Upper lobe of left lung (tissue), 6 donors: Measurements from ENCODE around the gene SLC1A7. TPM values are rescaled to one million over a fixed set of nuclear protein-coding genes. Genes with fewer than 3 reads are reported as not detected.

Source experiments
- ATAC-seq, 2 donors: fragments of 200-7000 bp; cut with Tn5 transposase; one replicate each; pipeline ENCODE4 v1.9.1; 2022; ENCODE audit warnings: mild to moderate bottlenecking in 2 of 2, moderate library complexity in 2 of 2; ENCODE audit not compliant: low FRiP score in 2 of 2
- DNase-seq, 2 donors: peaks; one replicate each; pipeline ENCODE4 v3.0.0-alpha.2; 2019 to 2020
- H3K27ac ChIP-seq, 4 donors: fragments of 200-600 bp; sonication (generic); one replicate each; pipeline ENCODE4 v1.5.1; 2016 to 2019
- H3K27me3 ChIP-seq, 4 donors: fragments of 200-600 bp; sonication (generic); one replicate each; pipeline ENCODE4 v1.5.1; 2017 to 2019
- H3K36me3 ChIP-seq, 4 donors: fragments of 200-600 bp; sonication (generic); one replicate each; pipeline ENCODE4 v1.5.1; 2016 to 2019
- H3K4me1 ChIP-seq, 4 donors: fragments of 200-600 bp; sonication (generic); one replicate each; pipeline ENCODE4 v1.5.1; 2018 to 2019
- H3K4me3 ChIP-seq, 4 donors: fragments of 200-600 bp; sonication (generic); one replicate each; pipeline ENCODE4 v1.5.1; 2017 to 2019; ENCODE audit warnings: mild to moderate bottlenecking in 2 of 4, moderate library complexity in 1 of 4
- H3K9me3 ChIP-seq, 4 donors: fragments of 200-600 bp; sonication (generic); one replicate each; pipeline ENCODE4 v1.5.1; 2018 to 2019
- EP300 ChIP-seq, 4 donors: sonication (generic); formaldehyde crosslinking; IDR thresholded peaks; one replicate each; pipeline ENCODE4 v1.5.1; 2017; ENCODE audit warnings: antibody characterized with exemption in 4 of 4, control low read depth in 2 of 4
- POLR2A ChIP-seq, 4 donors: fragments of 450-650 bp; IDR thresholded peaks; one replicate each; pipeline ENCODE4 v1.5.1; 2016 to 2017; ENCODE audit warnings: antibody characterized with exemption in 4 of 4, mild to moderate bottlenecking in 2 of 4
- POLR2AphosphoS5 ChIP-seq, 2 donors: sonication (generic); formaldehyde crosslinking; IDR thresholded peaks; one replicate each; pipeline ENCODE4 v1.5.1; 2017; ENCODE audit warnings: antibody characterized with exemption in 2 of 2
- WGBS, 2 donors: methylation state at CpG; one replicate each; pipeline ENCODE4 v1.1.5; 2017 to 2018; 5-methylcytosine and 5-hydroxymethylcytosine counted together
- total RNA-seq, 6 donors: library from RNA; depleted of rRNA in 4 of 6; stranded (reverse); fragments of >200 nt in 4 of 6; gene quantifications; one replicate each; pipeline versions ENCODE4 v1.1.0 to v1.2.1, GENCODE V29; 2016 to 2021
- TF ChIP-seq, protein P1 (sequence below), 6 experiments: fragments of 450-650 bp in 4 of 6; fragments of 200-600 bp in 2 of 6; sonication (generic) in 2 of 6; IDR thresholded peaks; one replicate each; pipeline ENCODE4 v1.5.1; 2016 to 2019; ENCODE audit warnings: antibody characterized with exemption in 6 of 6
- donor health status: DM: no; HTN: no; CAD: no; lungs with moderate emphysema.
- donor health status: DM: no; HTN: yes; CAD: no; lungs with severe emphysema.

SLC1A7 gene
- total RNA-seq, 6 donors from 2014 or later: 0.37 to 1.3 (median 0.77) TPM; not detected in 2

DNA sequence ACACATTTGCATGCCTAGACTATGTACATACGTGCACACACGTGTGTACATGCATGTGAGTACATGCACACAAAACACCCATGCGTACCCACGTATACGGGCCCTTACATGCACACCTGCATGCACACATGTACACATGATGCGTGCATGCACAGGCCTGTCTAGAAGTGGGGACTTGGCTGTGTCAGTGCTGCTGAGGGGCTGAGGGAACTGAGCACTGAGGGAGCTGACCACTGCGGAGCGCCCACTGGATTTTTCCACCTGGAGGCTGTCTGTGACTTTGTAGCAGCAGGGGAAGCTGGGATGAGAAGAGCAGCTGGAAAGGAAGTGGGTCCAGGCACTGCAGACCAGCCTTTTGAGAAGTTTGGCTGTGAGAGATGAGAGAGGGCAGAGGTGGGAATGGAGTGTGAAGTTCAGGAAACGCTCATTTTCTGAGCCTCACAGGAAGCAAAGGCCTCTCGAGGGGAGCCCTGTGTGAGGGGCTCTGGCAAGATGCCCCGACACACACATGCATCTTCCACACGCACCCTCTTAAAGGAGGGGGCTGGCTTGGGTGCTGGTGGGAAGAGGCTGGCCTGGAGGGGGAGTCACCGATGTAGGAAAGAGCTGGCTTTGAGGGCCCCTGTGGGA lies 59.5 kb downstream of the SLC1A7 start:
- 54 to 76% methylated on average over 5 to 13 of the region's 13 CpGs for WGBS, 2 donors
- Histone ChIP-seq H3K4me1 (no peaks in the 10 kb centered on the region), H3K36me3 (no peaks in the 10 kb centered on the region), H3K27me3 (no peaks in the 10 kb centered on the region), H3K9me3 (no peaks in the 10 kb centered on the region), H3K4me3 (no peak overlapping the region), H3K27ac (no peak overlapping the region)
- no peak for DNase-seq
- no peak for TF ChIP-seq EP300 (IDR thresholded peaks at IDR 0.05)
- TF ChIP-seq, protein P1, sequence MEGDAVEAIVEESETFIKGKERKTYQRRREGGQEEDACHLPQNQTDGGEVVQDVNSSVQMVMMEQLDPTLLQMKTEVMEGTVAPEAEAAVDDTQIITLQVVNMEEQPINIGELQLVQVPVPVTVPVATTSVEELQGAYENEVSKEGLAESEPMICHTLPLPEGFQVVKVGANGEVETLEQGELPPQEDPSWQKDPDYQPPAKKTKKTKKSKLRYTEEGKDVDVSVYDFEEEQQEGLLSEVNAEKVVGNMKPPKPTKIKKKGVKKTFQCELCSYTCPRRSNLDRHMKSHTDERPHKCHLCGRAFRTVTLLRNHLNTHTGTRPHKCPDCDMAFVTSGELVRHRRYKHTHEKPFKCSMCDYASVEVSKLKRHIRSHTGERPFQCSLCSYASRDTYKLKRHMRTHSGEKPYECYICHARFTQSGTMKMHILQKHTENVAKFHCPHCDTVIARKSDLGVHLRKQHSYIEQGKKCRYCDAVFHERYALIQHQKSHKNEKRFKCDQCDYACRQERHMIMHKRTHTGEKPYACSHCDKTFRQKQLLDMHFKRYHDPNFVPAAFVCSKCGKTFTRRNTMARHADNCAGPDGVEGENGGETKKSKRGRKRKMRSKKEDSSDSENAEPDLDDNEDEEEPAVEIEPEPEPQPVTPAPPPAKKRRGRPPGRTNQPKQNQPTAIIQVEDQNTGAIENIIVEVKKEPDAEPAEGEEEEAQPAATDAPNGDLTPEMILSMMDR (IDR thresholded peaks at IDR 0.05): no peak
- no peak for TF ChIP-seq POLR2AphosphoS5 (IDR thresholded peaks at IDR 0.05)
- TF ChIP-seq POLR2A (IDR thresholded peaks at IDR 0.05): no peak
- no peak for ATAC-seq

DNA sequence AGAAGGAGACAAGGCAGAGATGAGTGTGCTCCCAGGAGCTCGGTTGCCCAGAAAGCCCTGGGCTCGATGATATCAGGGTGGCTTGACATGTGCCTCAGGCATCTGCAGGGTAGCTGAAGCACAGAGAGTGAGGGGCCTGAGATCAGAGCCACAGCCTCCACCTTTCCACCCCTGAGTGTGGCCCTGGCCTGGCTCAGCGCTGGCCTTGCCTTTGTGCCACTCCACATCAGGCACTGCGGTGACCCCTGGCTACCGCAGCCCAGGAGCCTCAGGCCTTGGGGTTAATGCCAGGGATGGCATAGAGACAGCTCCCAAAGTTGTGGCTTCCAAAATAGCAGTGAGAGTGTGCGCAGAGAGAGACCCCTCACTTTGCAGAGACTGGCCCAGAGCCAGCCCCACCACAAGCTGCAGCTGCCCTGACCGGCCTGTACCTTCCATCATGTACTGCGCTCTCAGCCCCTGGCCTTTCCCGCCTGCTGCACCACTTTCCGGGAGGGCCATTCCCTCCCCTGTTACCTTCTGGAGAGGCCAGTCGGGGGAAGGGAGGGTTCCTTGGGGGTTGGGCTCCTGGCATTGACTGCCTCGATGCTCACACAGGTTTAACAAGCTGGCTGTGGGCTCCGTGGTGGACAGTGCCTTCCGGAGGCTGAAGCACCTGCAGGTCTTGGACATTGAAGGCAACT lies 60.9 kb downstream of the SLC1A7 start:
- ATAC-seq: no peak
- Histone ChIP-seq H3K4me1 (no peaks in the 10 kb centered on the region), H3K9me3 (no peaks in the 10 kb centered on the region), H3K36me3 (no peaks in the 10 kb centered on the region), H3K27ac (no peak overlapping the region), H3K27me3 (no peaks in the 10 kb centered on the region), H3K4me3 (no peak overlapping the region)
- DNase-seq: no peak
- TF ChIP-seq, protein P1 (IDR thresholded peaks at IDR 0.05): no peak
- TF ChIP-seq POLR2A (IDR thresholded peaks at IDR 0.05): no peak
- WGBS, 2 donors: 80% methylated on average over 8 to 14 of the region's 14 CpGs

DNA sequence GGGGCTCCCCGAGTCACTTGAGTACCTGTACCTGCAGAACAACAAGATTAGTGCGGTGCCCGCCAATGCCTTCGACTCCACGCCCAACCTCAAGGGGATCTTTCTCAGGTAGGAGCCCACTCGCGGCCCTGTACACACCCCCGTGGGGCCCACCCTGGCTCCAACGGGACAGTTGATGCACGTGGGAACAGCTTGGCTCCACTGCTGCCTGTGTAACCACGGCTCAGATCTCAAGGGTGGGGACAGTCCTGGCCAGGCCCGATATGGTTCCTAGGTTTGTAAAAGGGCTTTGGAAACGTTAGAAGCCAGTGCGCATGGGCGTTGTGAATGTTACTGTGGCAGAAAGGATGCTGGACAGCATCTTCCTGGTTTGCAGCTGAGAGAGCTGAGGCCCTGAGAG lies 61.7 kb downstream of the SLC1A7 start:
- no peaks in the 10 kb centered on the region for H3K36me3 ChIP-seq
- TF ChIP-seq EP300 (IDR thresholded peaks at IDR 0.05) (no peak), POLR2AphosphoS5 (IDR thresholded peaks at IDR 0.05) (no peak), POLR2A (IDR thresholded peaks at IDR 0.05) (no peak)
- TF ChIP-seq, protein P1 (IDR thresholded peaks at IDR 0.05): no peak
- ATAC-seq (no peak), DNase-seq (peak in 1 of 2 donors; percentile 67)
- H3K27ac ChIP-seq: no peak overlapping the region
- WGBS, 2 donors: 86 to 90% methylated on average over 3 to 15 of the region's 15 CpGs
- H3K4me1 ChIP-seq: no peaks in the 10 kb centered on the region
- no peaks in the 10 kb centered on the region for H3K9me3 ChIP-seq
- no peak overlapping the region for H3K4me3 ChIP-seq
- no peaks in the 10 kb centered on the region for H3K27me3 ChIP-seq

DNA sequence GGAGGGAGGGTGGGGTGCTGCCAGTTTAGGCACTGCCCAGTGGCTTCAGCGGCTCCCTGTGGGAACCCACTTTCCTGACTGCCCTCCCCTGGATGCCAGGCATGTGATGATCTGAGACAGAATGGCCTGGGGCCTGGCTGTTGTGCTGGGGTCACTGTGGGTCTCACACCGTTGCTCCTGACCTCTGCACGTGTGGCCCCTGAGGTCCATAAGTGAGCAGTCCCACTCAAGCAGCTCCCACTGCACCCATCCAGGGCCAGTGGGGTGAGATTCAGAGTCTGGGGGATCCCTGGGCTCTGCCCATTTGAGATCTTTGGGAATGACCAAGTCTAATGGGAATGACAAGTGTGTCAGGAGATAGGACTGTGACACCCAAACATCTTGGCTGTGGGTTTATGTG lies 62.4 kb downstream of the SLC1A7 start:
- H3K27me3 ChIP-seq: no peaks in the 10 kb centered on the region
- H3K27ac ChIP-seq: no peak overlapping the region
- DNase-seq (no peak), ATAC-seq (no peak)
- H3K9me3 ChIP-seq: no peaks in the 10 kb centered on the region
- no peaks in the 10 kb centered on the region for H3K4me1 ChIP-seq
- TF ChIP-seq POLR2AphosphoS5 (IDR thresholded peaks at IDR 0.05): no peak
- no peak for TF ChIP-seq EP300 (IDR thresholded peaks at IDR 0.05)
- TF ChIP-seq, protein P1 (IDR thresholded peaks at IDR 0.05): no peak
- TF ChIP-seq POLR2A (IDR thresholded peaks at IDR 0.05): no peak
- 78 to 88% methylated on average over 3 of the region's 3 CpGs for WGBS, 2 donors
- no peaks in the 10 kb centered on the region for H3K36me3 ChIP-seq
- no peak overlapping the region for H3K4me3 ChIP-seq

DNA sequence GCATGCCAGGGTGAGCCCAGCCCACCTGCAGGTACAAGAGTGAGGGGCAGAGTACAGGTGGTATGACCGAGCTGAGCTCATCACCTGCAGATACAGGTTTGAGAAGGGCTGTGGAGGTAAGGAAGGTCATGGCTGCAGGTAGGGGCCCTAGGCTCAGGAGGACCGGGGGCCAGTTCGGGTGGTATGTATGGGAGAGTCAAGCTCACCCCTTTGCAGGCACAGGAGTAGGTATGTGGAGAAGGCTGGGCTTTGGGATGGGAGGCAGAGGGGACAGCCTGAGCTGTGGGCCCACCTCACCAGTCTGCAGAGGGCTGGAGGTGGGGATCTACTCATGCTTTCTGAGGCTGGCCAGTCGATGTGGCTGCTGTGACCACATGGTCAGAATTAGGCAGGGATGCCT lies 63.2 kb downstream of the SLC1A7 start:
- Histone ChIP-seq H3K9me3 (no peaks in the 10 kb centered on the region), H3K4me1 (no peaks in the 10 kb centered on the region), H3K4me3 (no peak overlapping the region), H3K27ac (no peak overlapping the region), H3K36me3 (no peaks in the 10 kb centered on the region), H3K27me3 (no peaks in the 10 kb centered on the region)
- 80 to 89% methylated on average over 4 of the region's 4 CpGs for WGBS, 2 donors
- no peak for ATAC-seq
- DNase-seq: no peak
- no peak for TF ChIP-seq EP300 (IDR thresholded peaks at IDR 0.05)
- TF ChIP-seq, protein P1 (IDR thresholded peaks at IDR 0.05): no peak
- TF ChIP-seq POLR2AphosphoS5 (IDR thresholded peaks at IDR 0.05): no peak
- no peak for TF ChIP-seq POLR2A (IDR thresholded peaks at IDR 0.05)
